ENCODE data around the gene NAT9. TPM values are rescaled to one million over a fixed set of nuclear protein-coding genes. Genes with fewer than 3 reads are reported as not detected.

The NAT9 gene
- total and polyA plus RNA-seq, 2 donors (not counting 3 experiments of a cell fraction or from before 2014, with no cell fraction given) = 39.3 to 44.8 TPM

- FAIRE-seq = no peak
- dilution Hi-C loops (cut with MboI; ENCODE audit: extremely low pct_ligation_motif_present, low sequenced_read_pairs) = no loop called here
- BruUV-seq (replicated peaks) = no TSS peak
Observed at GRCh38 chr17:74808714-74809430, 32.7 kb upstream of the NAT9 start.

GRCh38 chr17:74807925-74808324 is 31.8 kb upstream of the NAT9 start:
- H3K79me2 ChIP-seq (ENCODE audit: control insufficient read depth, insufficient read depth, low read length) = no peaks in the 10 kb centered on the region
- no peaks in the 10 kb centered on the region for H3K36me3 ChIP-seq (ENCODE audit: control insufficient read depth in 2 of 2, extremely low read depth in 1 of 2, insufficient read depth in 2 of 2, low read length in 2 of 2)
- POLR2A ChIA-PET = no interaction called here
- no peaks in the 10 kb centered on the region for H3K9me1 ChIP-seq (replicated peaks; ENCODE audit: control insufficient read depth, extremely low read depth, insufficient read depth, low read length)
- H3K27me3 ChIP-seq (ENCODE audit: control insufficient read depth in 2 of 2, insufficient read depth in 2 of 2, low read length in 2 of 2) = no peaks in the 10 kb centered on the region
- H3K4me2 ChIP-seq (ENCODE audit: insufficient read depth, low read length) = no peak overlapping the region
- no peaks in the 10 kb centered on the region for H3K4me1 ChIP-seq (ENCODE audit: control insufficient read depth, extremely low read depth, insufficient read depth, low read length)
- no peaks in the 10 kb centered on the region for H3K9me3 ChIP-seq (replicated peaks; ENCODE audit: control insufficient read depth, insufficient read depth, low read length)
- TF ChIP-seq POLR2A (IDR thresholded peaks at IDR 0.05; ENCODE audit: low read depth, low read length) = no peak
- TF ChIP-seq MAX (IDR thresholded peaks at IDR 0.05; ENCODE audit: insufficient read depth, insufficient read length) = no peak
- no peak for TF ChIP-seq MYC (IDR thresholded peaks at IDR 0.05; ENCODE audit: low read depth, low read length)
- no peak for TF ChIP-seq GATA2 (IDR thresholded peaks at IDR 0.05; ENCODE audit: insufficient read depth, insufficient read length, low read depth, low read length)
- TF ChIP-seq JUN (IDR thresholded peaks at IDR 0.05; ENCODE audit: borderline replicate concordance, insufficient read depth, insufficient read length, low read depth) = no peak
- no peak for TF ChIP-seq POLR2AphosphoS5 (IDR thresholded peaks at IDR 0.05; ENCODE audit: insufficient read depth, low read depth, low read length)
- TF ChIP-seq FOS (IDR thresholded peaks at IDR 0.05; ENCODE audit: borderline replicate concordance, insufficient read depth, low read length) = no peak
- TF ChIP-seq EZH2 (IDR thresholded peaks at IDR 0.05; ENCODE audit: borderline replicate concordance, low read depth, low read length, severe bottlenecking) = no peak
- no peak for TF ChIP-seq CTCF (IDR thresholded peaks at IDR 0.05; ENCODE audit: extremely low read depth in 1 of 2, insufficient read depth in 1 of 2, low read depth in 1 of 2, low read length in 2 of 2)
- intact Hi-C loops (cut with micrococcal nuclease) (no loop called here), dilution Hi-C loops (cut with MboI; ENCODE audit: extremely low pct_ligation_motif_present, low sequenced_read_pairs) (no loop called here)
- no peak overlapping the region for H3K4me3 ChIP-seq (replicated peaks in 1 of 3; ENCODE audit: insufficient read depth in 1 of 3, low read depth in 1 of 3, low read length in 3 of 3)
- no peak overlapping the region for H2AFZ ChIP-seq (ENCODE audit: low read depth, low read length)
- H3K9ac ChIP-seq (replicated peaks; ENCODE audit: extremely low read depth, insufficient read depth, low read length) = no peak overlapping the region
- no peak overlapping the region for H3K27ac ChIP-seq (ENCODE audit: insufficient read depth, low read depth, low read length)
- DNase-seq (ENCODE audit: low read depth, low spot score) (no peak), FAIRE-seq (no peak)
- no TSS peak for BruUV-seq (replicated peaks)
- CTCF ChIA-PET = interaction anchor here (1.0 to 3.3 kb wide), 2 partner anchors 17 to 18 kb away, joined by 4 to 14 read pairs; no protein-coding TSS in a partner anchor
- H4K20me1 ChIP-seq (replicated peaks; ENCODE audit: control insufficient read depth, extremely low read depth, insufficient read depth, low read length) = no peaks in the 10 kb centered on the region

More at GRCh38 chr17:74808714-74809430, 32.7 kb upstream of the NAT9 start:
- Histone ChIP-seq H3K9me1 (replicated peaks; ENCODE audit: control insufficient read depth, extremely low read depth, insufficient read depth, low read length) (no peaks in the 10 kb centered on the region), H3K4me3 (replicated peaks in 1 of 3; ENCODE audit: insufficient read depth in 1 of 3, low read depth in 1 of 3, low read length in 3 of 3) (no peak overlapping the region), H3K27me3 (ENCODE audit: control insufficient read depth in 2 of 2, insufficient read depth in 2 of 2, low read length in 2 of 2) (no peaks in the 10 kb centered on the region), H2AFZ (ENCODE audit: low read depth, low read length) (no peak overlapping the region), H3K4me1 (ENCODE audit: control insufficient read depth, extremely low read depth, insufficient read depth, low read length) (no peaks in the 10 kb centered on the region), H3K9me3 (replicated peaks; ENCODE audit: control insufficient read depth, insufficient read depth, low read length) (no peaks in the 10 kb centered on the region), H3K36me3 (ENCODE audit: control insufficient read depth in 2 of 2, extremely low read depth in 1 of 2, insufficient read depth in 2 of 2, low read length in 2 of 2) (no peaks in the 10 kb centered on the region), H3K4me2 (ENCODE audit: insufficient read depth, low read length) (no peak overlapping the region), H3K27ac (ENCODE audit: insufficient read depth, low read depth, low read length) (no peak overlapping the region), H3K9ac (replicated peaks; ENCODE audit: extremely low read depth, insufficient read depth, low read length) (no peak overlapping the region), H4K20me1 (replicated peaks; ENCODE audit: control insufficient read depth, extremely low read depth, insufficient read depth, low read length) (no peaks in the 10 kb centered on the region), H3K79me2 (ENCODE audit: control insufficient read depth, insufficient read depth, low read length) (no peaks in the 10 kb centered on the region)
- DNase-seq (ENCODE audit: low read depth, low spot score) = no peak
- POLR2A ChIA-PET = no interaction called here
- intact Hi-C loops (cut with micrococcal nuclease) = no loop called here
- CTCF ChIA-PET = interaction anchor here (1.3 to 2.0 kb wide), 3 partner anchors 18 to 34 kb away, joined by 3 to 7 read pairs (median 3); no protein-coding TSS in a partner anchor
- TF ChIP-seq GATA2 (IDR thresholded peaks at IDR 0.05; ENCODE audit: insufficient read depth, insufficient read length, low read depth, low read length) (no peak), MYC (IDR thresholded peaks at IDR 0.05; ENCODE audit: low read depth, low read length) (no peak), FOS (IDR thresholded peaks at IDR 0.05; ENCODE audit: borderline replicate concordance, insufficient read depth, low read length) (no peak), MAX (IDR thresholded peaks at IDR 0.05; ENCODE audit: insufficient read depth, insufficient read length) (no peak), POLR2AphosphoS5 (IDR thresholded peaks at IDR 0.05; ENCODE audit: insufficient read depth, low read depth, low read length) (no peak), JUN (IDR thresholded peaks at IDR 0.05; ENCODE audit: borderline replicate concordance, insufficient read depth, insufficient read length, low read depth) (no peak)

All from endothelial cell of umbilical vein (primary cell).